Smooth muscle cell (in vitro differentiated cells): Measurements from ENCODE around the gene SH3GLB2. TPM values are rescaled to one million over a fixed set of nuclear protein-coding genes. Genes with fewer than 3 reads are reported as not detected.

Experiments used
- DNase-seq: peaks from one replicate; lab custom pipeline; 2025; ENCODE audit not compliant: unreplicated experiment; lab: John Stamatoyannopoulos, UW
- H2AFZ ChIP-seq: fragments of 200-600 bp; sonication (generic); 2 replicates; pipeline ENCODE4 v1.6.0; 2016; ENCODE audit warnings: antibody characterized with exemption, low read depth, mild to moderate bottlenecking
- H3F3A ChIP-seq: fragments of 200-600 bp; sonication (generic); 2 replicates; pipeline ENCODE4 v1.6.0; 2017; ENCODE audit warnings: antibody characterized with exemption, low read depth
- H3K27ac ChIP-seq: fragments of 200-600 bp; sonication (generic); 2 replicates; pipeline ENCODE4 v1.5.1; 2016; ENCODE audit warnings: low read depth, mild to moderate bottlenecking
- H3K27me3 ChIP-seq: fragments of 200-600 bp; sonication (generic); 2 replicates; pipeline ENCODE4 v1.6.1; 2016; ENCODE audit warnings: low read depth, mild to moderate bottlenecking
- H3K36me3 ChIP-seq: fragments of 200-600 bp; sonication (generic); 2 replicates; pipeline ENCODE4 v1.5.1; 2016; ENCODE audit warnings: low read depth
- H3K4me1 ChIP-seq: fragments of 200-600 bp; sonication (generic); 2 replicates; pipeline ENCODE4 v1.5.1; 2016; ENCODE audit warnings: low read depth
- H3K4me2 ChIP-seq: fragments of 200-600 bp; sonication (generic); 2 replicates; pipeline ENCODE4 v1.6.0; 2016; ENCODE audit warnings: mild to moderate bottlenecking
- H3K4me3 ChIP-seq: fragments of 200-600 bp; sonication (generic); 2 replicates; pipeline ENCODE4 v1.5.1; 2016; ENCODE audit warnings: mild to moderate bottlenecking
- H3K79me2 ChIP-seq: fragments of 200-600 bp; sonication (generic); 2 replicates; pipeline ENCODE4 v1.6.0; 2016; ENCODE audit warnings: low read depth, mild to moderate bottlenecking
- H3K9ac ChIP-seq: fragments of 200-600 bp; sonication (generic); 2 replicates; pipeline ENCODE4 v1.6.0; 2016; ENCODE audit warnings: low read depth
- H3K9me3 ChIP-seq: fragments of 200-600 bp; sonication (generic); replicated peaks from 2 replicates; pipeline ENCODE4 v1.5.1; 2016; ENCODE audit warnings: low read depth
- H4K20me1 ChIP-seq: fragments of 200-600 bp; sonication (generic); 2 replicates; pipeline ENCODE4 v1.6.0; 2016; ENCODE audit warnings: low read depth
- CTCF ChIP-seq: fragments of 200-600 bp; sonication (generic); IDR thresholded peaks from 2 replicates; pipeline ENCODE4 v1.5.1; 2017; ENCODE audit warnings: borderline replicate concordance, mild to moderate bottlenecking, antibody characterized with exemption; ENCODE audit not compliant: insufficient read depth, poor library complexity, severe bottlenecking
- WGBS: methylation state at CpG from one replicate; pipeline ENCODE4 v1.1.7; 2016; ENCODE audit warnings: low lambda C conversion rate; 5-methylcytosine and 5-hydroxymethylcytosine counted together
- polyA plus RNA-seq: library from polyadenylated mRNA; unstranded; fragments of >200 nt; fragmentation: Nextera tagmentation; extraction: Ambion mirVana; gene quantifications from 2 replicates; pipeline ENCODE4 v1.2.1, GENCODE V29; 2016
- total RNA-seq: library from RNA; depleted of rRNA; stranded (reverse); fragments of >200 nt; gene quantifications from 2 replicates; pipeline ENCODE4 v1.2.3, GENCODE V29; 2014

The SH3GLB2 gene
- total RNA-seq = 25.9 and 44.8 TPM in 2 replicates
- 31.9 and 94.9 TPM in 2 replicates for polyA plus RNA-seq

- Histone ChIP-seq H3F3A (no peaks in the 10 kb centered on the region), H3K4me2 (peak within 1 kb of the TSS; percentile 94), H2AFZ (peak within 1 kb of the TSS; percentile 77), H3K36me3 (no peaks in the 10 kb centered on the region), H3K4me1 (peaks cover 11% of the 10 kb centered on the region), H3K27me3 (no peaks in the 10 kb centered on the region), H3K79me2 (peaks cover 11% of the 10 kb centered on the region), H3K27ac (peak within 1 kb of the TSS; percentile 24), H3K9ac (peak within 1 kb of the TSS; percentile 39), H3K9me3 (no peaks in the 10 kb centered on the region), H3K4me3 (peak within 1 kb of the TSS; percentile 59), H4K20me1 (peaks cover 2% of the 10 kb centered on the region)
- peak; percentile 98 for DNase-seq
- WGBS = 22% methylated on average over 7 of the region's 60 CpGs
- peak; percentile 73 for TF ChIP-seq CTCF
Measured at GRCh38 chr9:129028192-129028966, at the start of gene SH3GLB2. Gene SH3GLB2, minus strand, starts transcription at chr9:129028331. Its CDS starts 177 bp downstream, at chr9:129028154.

- whole genome bisulfite sequencing = 94% methylated on average over 10 of the region's 10 CpGs
- H3K9ac ChIP-seq = no peak overlapping the region
- no peak overlapping the region for H3K27ac ChIP-seq
- H3F3A ChIP-seq = no peaks in the 10 kb centered on the region
- DNase-seq = no peak
- TF ChIP-seq CTCF = no peak
- H3K79me2 ChIP-seq = peaks cover 6% of the 10 kb centered on the region
- H3K27me3 ChIP-seq = no peaks in the 10 kb centered on the region
- no peaks in the 10 kb centered on the region for H3K36me3 ChIP-seq
- H3K9me3 ChIP-seq = no peaks in the 10 kb centered on the region
- no peak overlapping the region for H2AFZ ChIP-seq
- no peak overlapping the region for H3K4me3 ChIP-seq
- no peaks in the 10 kb centered on the region for H4K20me1 ChIP-seq
- H3K4me1 ChIP-seq = peaks cover 8% of the 10 kb centered on the region
- no peak overlapping the region for H3K4me2 ChIP-seq
Measured at GRCh38 chr9:129077236-129077635, 49.1 kb upstream of the SH3GLB2 start.

GRCh38 chr9:129076640-129077037, 48.5 kb upstream of the SH3GLB2 start:
- Histone ChIP-seq H3F3A (no peaks in the 10 kb centered on the region), H3K36me3 (no peaks in the 10 kb centered on the region), H2AFZ (no peak overlapping the region), H3K4me1 (peaks cover 2% of the 10 kb centered on the region), H4K20me1 (no peaks in the 10 kb centered on the region), H3K4me2 (no peak overlapping the region), H3K79me2 (peaks cover under 1% of the 10 kb centered on the region), H3K9me3 (no peaks in the 10 kb centered on the region), H3K4me3 (no peak overlapping the region), H3K27ac (no peak overlapping the region), H3K9ac (no peak overlapping the region), H3K27me3 (no peaks in the 10 kb centered on the region)
- no peak for DNase-seq
- no peak for TF ChIP-seq CTCF
- 93% methylated on average over 11 of the region's 11 CpGs for WGBS
